GM12878 (cell line): Measurements from ENCODE around the gene DNAH17. TPM values are rescaled to one million over a fixed set of nuclear protein-coding genes. Genes with fewer than 3 reads are reported as not detected.

Experiments
- ATAC-seq: fragments of 200-7000 bp; cut with Tn5 transposase; 3 replicates; pipeline ENCODE4 v1.9.1; 2020; ENCODE audit warnings: mild to moderate bottlenecking, moderate library complexity
- BruUV-seq: library from RNA; stranded (reverse); fragments of 400-500 nt; replicated peaks from 2 replicates; lab custom pipeline; 2021; lab: Mats Ljungman, UMichigan
- CTCF ChIA-PET: fragments of 300-600 bp; sonication (Branson Sonifier 250); formaldehyde crosslinking; extraction: SDS; loops from one replicate; lab custom pipeline; 2021; ENCODE audit warnings: inconsistent platforms; lab: Yijun Ruan, JAX
- POLR2A ChIA-PET: fragments of 350-600 bp; formaldehyde crosslinking; extraction: SDS; loops from one replicate; lab custom pipeline; 2021; ENCODE audit warnings: inconsistent platforms; lab: Charles Lee
- RAD21 ChIA-PET: fragments of 300-600 bp; sonication (Branson Sonifier 250); formaldehyde crosslinking; loops from one replicate; lab custom pipeline; 2023; ENCODE audit warnings: antibody characterized with exemption; ENCODE audit not compliant: unreplicated experiment; lab: Charles Lee
- SMC1A ChIA-PET: fragments of 300-600 bp; sonication (Branson Sonifier 250); formaldehyde crosslinking; loops from one replicate; lab custom pipeline; 2023; ENCODE audit not compliant: unreplicated experiment, uncharacterized antibody; lab: Charles Lee
- DNase-seq: peaks from one replicate; pipeline ENCODE4 v3.0.0-alpha.2; 2011; ENCODE audit warnings: low read depth, low spot score
- FAIRE-seq: peaks from 3 replicates; lab custom pipeline; 2011; peaks lifted over from hg19 to GRCh38; lab: Jason Lieb, UNC
- H2AFZ ChIP-seq: 2 replicates; pipeline ENCODE4 v1.6.0; 2011; ENCODE audit warnings: low read depth, low read length, control low read depth; ENCODE audit not compliant: control insufficient read depth
- H3K27ac ChIP-seq: 2 replicates; pipeline ENCODE4 v1.5.1; 2011; ENCODE audit warnings: control low read depth; ENCODE audit not compliant: control insufficient read depth, insufficient read depth
- H3K27me3 ChIP-seq, 2 experiments: replicated peaks in 1 of 2; 2 replicates each; pipeline versions ENCODE4 v1.6.0 to v1.6.1; 2011; ENCODE audit warnings: low read length in 1 of 2; ENCODE audit not compliant: control insufficient read depth in 2 of 2, insufficient read depth in 2 of 2
- H3K36me3 ChIP-seq, 2 experiments: 2 replicates each; pipeline ENCODE4 v1.5.1; 2011; ENCODE audit warnings: low read length in 1 of 2; ENCODE audit not compliant: control insufficient read depth in 2 of 2, insufficient read depth in 2 of 2
- H3K4me1 ChIP-seq: 2 replicates; pipeline ENCODE4 v1.6.1; 2011; ENCODE audit warnings: mild to moderate bottlenecking, low read length, moderate library complexity, mixed read lengths; ENCODE audit not compliant: control insufficient read depth, insufficient read depth
- H3K4me2 ChIP-seq: 2 replicates; pipeline ENCODE4 v1.6.0; 2011; ENCODE audit warnings: control low read depth; ENCODE audit not compliant: control insufficient read depth, insufficient read depth
- H3K4me3 ChIP-seq: fragments of 200-600 bp; sonication (generic); 2 replicates; pipeline ENCODE4 v1.5.1; 2016
- H3K79me2 ChIP-seq: 2 replicates; pipeline ENCODE4 v1.6.0; 2011; ENCODE audit warnings: low read length; ENCODE audit not compliant: control insufficient read depth, insufficient read depth
- H3K9ac ChIP-seq: 2 replicates; pipeline ENCODE4 v1.8.0; 2011; ENCODE audit warnings: low read length, control low read depth, mixed read lengths; ENCODE audit not compliant: control insufficient read depth, insufficient read depth
- H3K9me3 ChIP-seq: replicated peaks from 3 replicates; pipeline ENCODE4 v1.5.1; 2011; ENCODE audit warnings: mild to moderate bottlenecking, low read length; ENCODE audit not compliant: control insufficient read depth, insufficient read depth
- H4K20me1 ChIP-seq: 2 replicates; pipeline ENCODE4 v1.6.0; 2011; ENCODE audit not compliant: control insufficient read depth, insufficient read depth
- ATF7 ChIP-seq: fragments of 450-650 bp; IDR thresholded peaks from 2 replicates; pipeline ENCODE4 v1.6.1; 2016; ENCODE audit warnings: low read depth, mild to moderate bottlenecking
- RUNX3 ChIP-seq: IDR thresholded peaks from 2 replicates; pipeline ENCODE4 v1.6.1; 2012; ENCODE audit warnings: low read length, inconsistent platforms
- ZZZ3 ChIP-seq: IDR thresholded peaks from 2 replicates; pipeline ENCODE4 v1.6.1; 2011; ENCODE audit warnings: low read depth; ENCODE audit not compliant: control insufficient read depth, insufficient read length
- WGBS: methylation state at CpG from one replicate; pipeline ENCODE4 v1.1.6; 2016; ENCODE audit warnings: low lambda C conversion rate; ENCODE audit not compliant: insufficient replicate concordance, insufficient coverage; ENCODE audit errors: missing lambda C conversion rate; 5-methylcytosine and 5-hydroxymethylcytosine counted together
- in situ Hi-C: fragments of 300-500 bp; cut with MboI; formaldehyde crosslinking; loops from 9 replicates; pipeline ENCODE4 v1.14.3; 2018; ENCODE audit warnings: mixed read lengths
- intact Hi-C: fragments of 100-400 bp; cut with micrococcal nuclease; formaldehyde crosslinking; loops from one replicate; pipeline ENCODE4 v1.14.2; 2022; ENCODE audit not compliant: unreplicated experiment
- polyA plus RNA-seq, 11 experiments: library from polyadenylated mRNA; depleted of rRNA in 4 of 11; unstranded in 6 of 11; stranded (reverse) in 5 of 11; fragments of >200 nt; fragmentation: Nextera tagmentation in 4 of 11; fragmentation: Illumina TruSeq in 1 of 11; extraction: Ambion mirVana in 4 of 11; extraction: Trizol in 1 of 11; gene quantifications; 1 replicate in 1 of 11; 2 replicates in 10 of 11; pipeline versions ENCODE4 v1.2.1 to v1.2.3, GENCODE V29; 2011 to 2016; ENCODE audit warnings: inconsistent platforms in 2 of 11, missing spikeins in 2 of 11, low read depth in 1 of 11
- total RNA-seq, 4 experiments: library from RNA; depleted of rRNA in 3 of 4; stranded (reverse); fragments of >200 nt in 3 of 4; fragmentation: Illumina TruSeq in 1 of 4; extraction: Trizol in 1 of 4; gene quantifications; 2 replicates each; pipeline versions ENCODE4 v1.2.1 to v1.2.3, GENCODE V29; 2013 to 2021
- TF ChIP-seq, protein P1 (sequence below): IDR thresholded peaks from 2 replicates; pipeline ENCODE4 v1.6.1; 2012; ENCODE audit warnings: low read length, inconsistent platforms
- TF ChIP-seq, protein P2 (sequence below): fragments of 450-650 bp; IDR thresholded peaks from 2 replicates; pipeline ENCODE4 v1.6.1; 2017; ENCODE audit warnings: low read depth, mild to moderate bottlenecking, moderate library complexity
- TF ChIP-seq, protein P3 (sequence below): fragments of 450-650 bp; formaldehyde crosslinking; IDR thresholded peaks from 2 replicates; pipeline ENCODE4 v1.5.0; 2022; ENCODE audit warnings: mild to moderate bottlenecking, missing genetic modification characterization

Gene DNAH17
- total and polyA plus RNA-seq, 10 of the 15 experiments (the other 5 are each of a cell fraction or from before 2014, with no cell fraction given) = 0.16 to 2.9 (median 0.56) TPM

DNA sequence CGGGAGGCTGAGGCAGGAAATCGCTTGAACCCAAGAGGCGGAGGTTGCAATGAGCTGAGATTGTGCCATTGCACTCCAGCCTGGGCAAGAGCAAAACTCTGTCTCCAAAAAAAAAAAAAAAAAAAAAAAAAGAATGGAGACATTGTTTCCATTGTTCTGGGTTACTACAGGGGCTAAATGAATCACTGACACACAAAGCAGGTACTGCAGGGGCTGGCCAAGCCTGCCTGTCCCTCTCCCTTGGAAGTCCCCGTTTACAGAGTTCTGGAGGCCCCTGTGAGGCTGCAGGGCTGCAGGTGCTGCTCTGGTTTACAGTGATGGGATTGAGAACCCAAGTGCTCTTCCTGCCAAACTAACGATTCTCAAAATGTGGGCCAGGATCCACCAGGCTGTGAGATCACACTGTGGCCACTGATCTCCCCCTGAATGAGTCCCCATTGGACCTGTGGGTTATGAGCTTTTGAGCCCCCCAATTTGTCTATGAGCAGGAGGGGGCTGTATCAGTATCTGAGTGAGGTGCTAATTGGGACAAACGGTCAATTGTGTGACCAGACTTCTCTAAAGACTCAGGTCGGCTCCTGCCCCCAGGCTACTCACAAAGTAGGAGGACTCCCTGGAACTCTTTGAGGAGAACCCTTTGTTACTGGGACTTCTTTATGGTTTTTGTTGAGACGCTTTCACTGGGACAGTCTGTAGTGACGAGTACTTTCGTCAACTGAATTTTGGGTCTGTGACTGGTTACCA lies 39.0 kb downstream of the DNAH17 start:
- POLR2A ChIA-PET = interaction anchor here (0.7 kb wide), 1 partner anchor 191 kb away, joined by 6 read pairs; no protein-coding TSS in a partner anchor
- Histone ChIP-seq H3K36me3 (no peaks in the 10 kb centered on the region), H2AFZ (no peak overlapping the region), H3K27ac (no peak overlapping the region), H3K4me1 (no peaks in the 10 kb centered on the region), H4K20me1 (no peaks in the 10 kb centered on the region), H3K9ac (no peak overlapping the region), H3K27me3 (no peaks in the 10 kb centered on the region; a peak in 1 of 4 replicates), H3K4me2 (no peak overlapping the region), H3K79me2 (no peaks in the 10 kb centered on the region), H3K9me3 (no peaks in the 10 kb centered on the region), H3K4me3 (no peak overlapping the region)
- 39% methylated on average over 10 of the region's 10 CpGs for WGBS
- CTCF ChIA-PET = no interaction called here
- in situ Hi-C loops (no loop called here), intact Hi-C loops (no loop called here)
- TF ChIP-seq ATF7 = no peak
- TF ChIP-seq, protein P1, sequence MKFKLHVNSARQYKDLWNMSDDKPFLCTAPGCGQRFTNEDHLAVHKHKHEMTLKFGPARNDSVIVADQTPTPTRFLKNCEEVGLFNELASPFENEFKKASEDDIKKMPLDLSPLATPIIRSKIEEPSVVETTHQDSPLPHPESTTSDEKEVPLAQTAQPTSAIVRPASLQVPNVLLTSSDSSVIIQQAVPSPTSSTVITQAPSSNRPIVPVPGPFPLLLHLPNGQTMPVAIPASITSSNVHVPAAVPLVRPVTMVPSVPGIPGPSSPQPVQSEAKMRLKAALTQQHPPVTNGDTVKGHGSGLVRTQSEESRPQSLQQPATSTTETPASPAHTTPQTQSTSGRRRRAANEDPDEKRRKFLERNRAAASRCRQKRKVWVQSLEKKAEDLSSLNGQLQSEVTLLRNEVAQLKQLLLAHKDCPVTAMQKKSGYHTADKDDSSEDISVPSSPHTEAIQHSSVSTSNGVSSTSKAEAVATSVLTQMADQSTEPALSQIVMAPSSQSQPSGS = no peak
- TF ChIP-seq, protein P2, sequence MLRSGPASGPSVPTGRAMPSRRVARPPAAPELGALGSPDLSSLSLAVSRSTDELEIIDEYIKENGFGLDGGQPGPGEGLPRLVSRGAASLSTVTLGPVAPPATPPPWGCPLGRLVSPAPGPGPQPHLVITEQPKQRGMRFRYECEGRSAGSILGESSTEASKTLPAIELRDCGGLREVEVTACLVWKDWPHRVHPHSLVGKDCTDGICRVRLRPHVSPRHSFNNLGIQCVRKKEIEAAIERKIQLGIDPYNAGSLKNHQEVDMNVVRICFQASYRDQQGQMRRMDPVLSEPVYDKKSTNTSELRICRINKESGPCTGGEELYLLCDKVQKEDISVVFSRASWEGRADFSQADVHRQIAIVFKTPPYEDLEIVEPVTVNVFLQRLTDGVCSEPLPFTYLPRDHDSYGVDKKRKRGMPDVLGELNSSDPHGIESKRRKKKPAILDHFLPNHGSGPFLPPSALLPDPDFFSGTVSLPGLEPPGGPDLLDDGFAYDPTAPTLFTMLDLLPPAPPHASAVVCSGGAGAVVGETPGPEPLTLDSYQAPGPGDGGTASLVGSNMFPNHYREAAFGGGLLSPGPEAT = 0 out of 2 replicates have a peak, but pooled peaks have one; percentile 22
- TF ChIP-seq RUNX3 = no peak
- TF ChIP-seq, protein P3, sequence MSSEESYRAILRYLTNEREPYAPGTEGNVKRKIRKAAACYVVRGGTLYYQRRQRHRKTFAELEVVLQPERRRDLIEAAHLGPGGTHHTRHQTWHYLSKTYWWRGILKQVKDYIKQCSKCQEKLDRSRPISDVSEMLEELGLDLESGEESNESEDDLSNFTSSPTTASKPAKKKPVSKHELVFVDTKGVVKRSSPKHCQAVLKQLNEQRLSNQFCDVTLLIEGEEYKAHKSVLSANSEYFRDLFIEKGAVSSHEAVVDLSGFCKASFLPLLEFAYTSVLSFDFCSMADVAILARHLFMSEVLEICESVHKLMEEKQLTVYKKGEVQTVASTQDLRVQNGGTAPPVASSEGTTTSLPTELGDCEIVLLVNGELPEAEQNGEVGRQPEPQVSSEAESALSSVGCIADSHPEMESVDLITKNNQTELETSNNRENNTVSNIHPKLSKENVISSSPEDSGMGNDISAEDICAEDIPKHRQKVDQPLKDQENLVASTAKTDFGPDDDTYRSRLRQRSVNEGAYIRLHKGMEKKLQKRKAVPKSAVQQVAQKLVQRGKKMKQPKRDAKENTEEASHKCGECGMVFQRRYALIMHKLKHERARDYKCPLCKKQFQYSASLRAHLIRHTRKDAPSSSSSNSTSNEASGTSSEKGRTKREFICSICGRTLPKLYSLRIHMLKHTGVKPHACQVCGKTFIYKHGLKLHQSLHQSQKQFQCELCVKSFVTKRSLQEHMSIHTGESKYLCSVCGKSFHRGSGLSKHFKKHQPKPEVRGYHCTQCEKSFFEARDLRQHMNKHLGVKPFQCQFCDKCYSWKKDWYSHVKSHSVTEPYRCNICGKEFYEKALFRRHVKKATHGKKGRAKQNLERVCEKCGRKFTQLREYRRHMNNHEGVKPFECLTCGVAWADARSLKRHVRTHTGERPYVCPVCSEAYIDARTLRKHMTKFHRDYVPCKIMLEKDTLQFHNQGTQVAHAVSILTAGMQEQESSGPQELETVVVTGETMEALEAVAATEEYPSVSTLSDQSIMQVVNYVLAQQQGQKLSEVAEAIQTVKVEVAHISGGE (CRISPR knock-in tag) = no peak
- no peak for TF ChIP-seq ZZZ3
- SMC1A ChIA-PET = no interaction called here
- no peak for FAIRE-seq
- peak; percentile 89 for ATAC-seq
- BruUV-seq = no TSS peak
- RAD21 ChIA-PET = no interaction called here
- no peak for DNase-seq
